Measurements from ENCODE around the gene SFXN5.

DNA sequence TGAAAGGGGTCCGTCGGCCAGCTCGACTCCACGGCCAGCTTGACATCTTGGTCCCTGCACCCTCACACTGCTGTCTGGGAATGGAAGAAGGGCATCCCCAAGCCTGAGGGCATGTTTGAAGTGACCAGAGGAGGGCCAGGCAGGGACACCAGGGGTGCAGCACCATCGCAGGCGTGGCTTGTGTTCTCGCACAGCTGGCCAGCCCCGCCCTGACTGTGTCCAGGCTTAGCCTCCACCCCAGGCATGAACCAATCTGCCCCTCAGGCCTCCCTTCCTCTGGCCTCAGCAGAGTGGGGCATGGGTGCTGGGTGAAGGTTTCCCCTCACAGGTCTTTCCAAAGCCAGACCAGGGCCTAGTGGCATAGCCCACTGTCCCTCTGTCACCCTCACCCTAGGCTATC lies 129.2 kb downstream of the SFXN5 start:
- TF ChIP-seq, protein P1, sequence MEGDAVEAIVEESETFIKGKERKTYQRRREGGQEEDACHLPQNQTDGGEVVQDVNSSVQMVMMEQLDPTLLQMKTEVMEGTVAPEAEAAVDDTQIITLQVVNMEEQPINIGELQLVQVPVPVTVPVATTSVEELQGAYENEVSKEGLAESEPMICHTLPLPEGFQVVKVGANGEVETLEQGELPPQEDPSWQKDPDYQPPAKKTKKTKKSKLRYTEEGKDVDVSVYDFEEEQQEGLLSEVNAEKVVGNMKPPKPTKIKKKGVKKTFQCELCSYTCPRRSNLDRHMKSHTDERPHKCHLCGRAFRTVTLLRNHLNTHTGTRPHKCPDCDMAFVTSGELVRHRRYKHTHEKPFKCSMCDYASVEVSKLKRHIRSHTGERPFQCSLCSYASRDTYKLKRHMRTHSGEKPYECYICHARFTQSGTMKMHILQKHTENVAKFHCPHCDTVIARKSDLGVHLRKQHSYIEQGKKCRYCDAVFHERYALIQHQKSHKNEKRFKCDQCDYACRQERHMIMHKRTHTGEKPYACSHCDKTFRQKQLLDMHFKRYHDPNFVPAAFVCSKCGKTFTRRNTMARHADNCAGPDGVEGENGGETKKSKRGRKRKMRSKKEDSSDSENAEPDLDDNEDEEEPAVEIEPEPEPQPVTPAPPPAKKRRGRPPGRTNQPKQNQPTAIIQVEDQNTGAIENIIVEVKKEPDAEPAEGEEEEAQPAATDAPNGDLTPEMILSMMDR (IDR thresholded peaks at IDR 0.05): no peak
- TF ChIP-seq POLR2A (IDR thresholded peaks at IDR 0.05): no peak

Data from right lobe of liver (tissue), 4 donors.